Activated CD8-positive, alpha-beta memory T cell treated with anti-CD3 and anti-CD28 coated beads, Interleukin-2, amount 10 ng/mL, durations not matched to agents 7 days and 5 days (primary cell): ENCODE measurements around the gene DRD4. TPM values are rescaled to one million over a fixed set of nuclear protein-coding genes. Genes with fewer than 3 reads are reported as not detected.

Experiments used
- ATAC-seq: fragments of 150-1000 bp; cut with Tn5 transposase; one replicate; pipeline ENCODE4 v1.10.0; 2021; ENCODE audit warnings: moderate library complexity
- CTCF ChIA-PET: fragments of 350-600 bp; sonication (Branson Sonifier 250); formaldehyde crosslinking; loops from one replicate; lab custom pipeline; 2021; ENCODE audit warnings: antibody characterized with exemption; lab: Charles Lee
- DNase-seq: peaks from one replicate; pipeline ENCODE4 v3.0.0-alpha.2; 2020
- H3K27ac Mint-ChIP-seq: one replicate; pipeline ENCODE4 v1.8.0; 2021; ENCODE audit warnings: mild to moderate bottlenecking, mixed read lengths
- H3K27me3 Mint-ChIP-seq: one replicate; pipeline ENCODE4 v1.8.0; 2021; ENCODE audit warnings: mixed read lengths
- H3K36me3 Mint-ChIP-seq: one replicate; pipeline ENCODE4 v1.8.0; 2021; ENCODE audit warnings: mild to moderate bottlenecking, mixed read lengths
- H3K4me1 Mint-ChIP-seq: one replicate; pipeline ENCODE4 v1.8.0; 2021; ENCODE audit warnings: mixed read lengths
- H3K4me3 Mint-ChIP-seq: one replicate; pipeline ENCODE4 v1.8.0; 2021; ENCODE audit warnings: mild to moderate bottlenecking, moderate library complexity, mixed read lengths
- H3K9me3 Mint-ChIP-seq: one replicate; pipeline ENCODE4 v1.8.0; 2022; ENCODE audit warnings: low read depth, mixed read lengths
- total RNA-seq, 2 experiments: library from RNA; stranded (reverse); gene quantifications; one replicate each; pipeline ENCODE4 v1.2.3, GENCODE V29; 2021

Gene DRD4
- total RNA-seq, 2 experiments from 2014 or later: 0.16 to 0.41 TPM

GRCh38 chr11:619628-620050, 17.4 kb upstream of the DRD4 start:
- no peaks in the 10 kb centered on the region for H3K9me3 Mint-ChIP-seq
- H3K4me3 Mint-ChIP-seq: no peak overlapping the region
- ATAC-seq (no peak), DNase-seq (no peak)
- peaks cover 5% of the 10 kb centered on the region for H3K4me1 Mint-ChIP-seq
- H3K27me3 Mint-ChIP-seq: no peaks in the 10 kb centered on the region
- CTCF ChIA-PET: no interaction called here
- H3K36me3 Mint-ChIP-seq: peaks cover 6% of the 10 kb centered on the region
- no peak overlapping the region for H3K27ac Mint-ChIP-seq

- Mint-ChIP-seq H3K27me3 (no peaks in the 10 kb centered on the region), H3K9me3 (no peaks in the 10 kb centered on the region), H3K27ac (no peak overlapping the region), H3K4me1 (peaks cover 5% of the 10 kb centered on the region), H3K4me3 (no peak overlapping the region), H3K36me3 (peaks cover 3% of the 10 kb centered on the region)
- no peak for DNase-seq
- no peak for ATAC-seq
- CTCF ChIA-PET: no interaction called here
These were observed 16.9 kb upstream of the DRD4 start for GRCh38 chr11:620201-620600.

GRCh38 chr11:620935-621814, 15.9 kb upstream of the DRD4 start:
- no peaks in the 10 kb centered on the region for H3K36me3 Mint-ChIP-seq

GRCh38 chr11:621838-622237, 15.2 kb upstream of the DRD4 start:
- DNase-seq (no peak), ATAC-seq (no peak)
- H3K4me3 Mint-ChIP-seq: no peak overlapping the region
- no peaks in the 10 kb centered on the region for H3K9me3 Mint-ChIP-seq
- H3K4me1 Mint-ChIP-seq: no peaks in the 10 kb centered on the region
- no peak overlapping the region for H3K27ac Mint-ChIP-seq
- peaks cover 5% of the 10 kb centered on the region for H3K27me3 Mint-ChIP-seq
- no peaks in the 10 kb centered on the region for H3K36me3 Mint-ChIP-seq
- CTCF ChIA-PET: no interaction called here

More at GRCh38 chr11:620935-621814, 15.9 kb upstream of the DRD4 start:
- no peaks in the 10 kb centered on the region for H3K9me3 Mint-ChIP-seq
- H3K27me3 Mint-ChIP-seq: peaks cover 3% of the 10 kb centered on the region
- CTCF ChIA-PET: no interaction called here
- no peak overlapping the region for H3K27ac Mint-ChIP-seq
- no peak overlapping the region for H3K4me3 Mint-ChIP-seq
- DNase-seq: no peak
- ATAC-seq: no peak
- H3K4me1 Mint-ChIP-seq: peaks cover 3% of the 10 kb centered on the region

GRCh38 chr11:623349-623869, 13.7 kb upstream of the DRD4 start:
- Mint-ChIP-seq H3K9me3 (no peaks in the 10 kb centered on the region), H3K4me3 (no peak overlapping the region), H3K27me3 (peaks cover 16% of the 10 kb centered on the region), H3K4me1 (peaks cover 8% of the 10 kb centered on the region), H3K27ac (no peak overlapping the region), H3K36me3 (peaks cover 3% of the 10 kb centered on the region)
- ATAC-seq (no peak), DNase-seq (no peak)
- CTCF ChIA-PET: no interaction called here

- peaks cover 14% of the 10 kb centered on the region for H3K4me1 Mint-ChIP-seq
- DNase-seq: no peak
These were observed 12.9 kb upstream of the DRD4 start for GRCh38 chr11:623999-624704.

GRCh38 chr11:624705-625635, 12.1 kb upstream of the DRD4 start, which contains the start of gene CDHR5:
CDHR5 (minus strand) TSS chr11:624955; CDS start chr11:624902, 53 bp downstream.
- ATAC-seq: no peak
- H3K27me3 Mint-ChIP-seq: peaks cover 26% of the 10 kb centered on the region
- H3K4me3 Mint-ChIP-seq: no peak within 1 kb of the TSS
- peaks cover 20% of the 10 kb centered on the region for H3K4me1 Mint-ChIP-seq
- peaks cover 4% of the 10 kb centered on the region for H3K36me3 Mint-ChIP-seq
- H3K27ac Mint-ChIP-seq: no peak within 1 kb of the TSS
- no peaks in the 10 kb centered on the region for H3K9me3 Mint-ChIP-seq
- DNase-seq: no peak
- CTCF ChIA-PET: no interaction called here

More at GRCh38 chr11:623999-624704, 12.9 kb upstream of the DRD4 start:
- CTCF ChIA-PET: no interaction called here
- Mint-ChIP-seq H3K27ac (no peak overlapping the region), H3K27me3 (peaks cover 22% of the 10 kb centered on the region), H3K36me3 (peaks cover 4% of the 10 kb centered on the region), H3K4me3 (no peak overlapping the region), H3K9me3 (no peaks in the 10 kb centered on the region)
- ATAC-seq: no peak

GRCh38 chr11:625636-626268, 11.3 kb upstream of the DRD4 start:
- CTCF ChIA-PET: no interaction called here
- Mint-ChIP-seq H3K4me3 (no peak overlapping the region), H3K9me3 (no peaks in the 10 kb centered on the region), H3K36me3 (peaks cover 4% of the 10 kb centered on the region), H3K27ac (no peak overlapping the region), H3K4me1 (peaks cover 20% of the 10 kb centered on the region), H3K27me3 (peaks cover 26% of the 10 kb centered on the region)
- DNase-seq (no peak), ATAC-seq (no peak)

GRCh38 chr11:626475-627307, 10.4 kb upstream of the DRD4 start, which contains the start of gene SCT:
SCT (minus strand) TSS chr11:627181; CDS start chr11:627143, 38 bp downstream.
- DNase-seq (no peak), ATAC-seq (no peak)
- no peak within 1 kb of the TSS for H3K27ac Mint-ChIP-seq
- peaks cover 4% of the 10 kb centered on the region for H3K36me3 Mint-ChIP-seq
- CTCF ChIA-PET: no interaction called here
- H3K4me1 Mint-ChIP-seq: peaks cover 20% of the 10 kb centered on the region
- H3K27me3 Mint-ChIP-seq: peaks cover 26% of the 10 kb centered on the region
- H3K4me3 Mint-ChIP-seq: no peak within 1 kb of the TSS
- H3K9me3 Mint-ChIP-seq: no peaks in the 10 kb centered on the region

GRCh38 chr11:627308-627576, 9.8 kb upstream of the DRD4 start:
- Mint-ChIP-seq H3K4me3 (no peak overlapping the region), H3K36me3 (peaks cover 4% of the 10 kb centered on the region), H3K4me1 (peaks cover 20% of the 10 kb centered on the region), H3K27ac (no peak overlapping the region), H3K27me3 (peaks cover 26% of the 10 kb centered on the region), H3K9me3 (no peaks in the 10 kb centered on the region)
- no peak for DNase-seq
- CTCF ChIA-PET: no interaction called here
- ATAC-seq: no peak

GRCh38 chr11:628056-628455, 9.0 kb upstream of the DRD4 start:
- Mint-ChIP-seq H3K4me1 (peaks cover 20% of the 10 kb centered on the region), H3K36me3 (peaks cover 4% of the 10 kb centered on the region), H3K9me3 (no peaks in the 10 kb centered on the region), H3K4me3 (peak overlapping the region; percentile 33), H3K27ac (no peak overlapping the region), H3K27me3 (peaks cover 26% of the 10 kb centered on the region)
- ATAC-seq: no peak
- CTCF ChIA-PET: no interaction called here
- DNase-seq: no peak

GRCh38 chr11:629237-629583, 7.9 kb upstream of the DRD4 start:
- Mint-ChIP-seq H3K27ac (peak overlapping the region; percentile 10), H3K36me3 (peaks cover 4% of the 10 kb centered on the region), H3K4me1 (peaks cover 20% of the 10 kb centered on the region), H3K27me3 (peaks cover 26% of the 10 kb centered on the region), H3K4me3 (peak overlapping the region; percentile 46), H3K9me3 (no peaks in the 10 kb centered on the region)
- CTCF ChIA-PET: interaction anchor here (1.6 kb wide), 1 partner anchor 73 kb away, joined by 6 read pairs; no protein-coding TSS in a partner anchor
- ATAC-seq: peak; percentile 45
- no peak for DNase-seq
